Esophagus squamous epithelium (tissue), 5 donors: ENCODE measurements around the gene CNTN1. TPM values are rescaled to one million over a fixed set of nuclear protein-coding genes. Genes with fewer than 3 reads are reported as not detected.

Source experiments
- DNase-seq: peaks from one replicate; lab custom pipeline; 2025; lab: John Stamatoyannopoulos, UW
- H3K27ac ChIP-seq, 4 donors: fragments of 200-600 bp; sonication (generic); one replicate each; pipeline ENCODE4 v1.5.1; 2016 to 2019; ENCODE audit warnings: mild to moderate bottlenecking in 1 of 4
- H3K27me3 ChIP-seq, 4 donors: fragments of 200-600 bp; sonication (generic); 1 replicate in 3 of 4; 2 replicates in 1 of 4; pipeline versions ENCODE4 v1.5.1 to v1.6.0; 2017 to 2021; ENCODE audit warnings: antibody characterized with exemption in 1 of 4
- H3K36me3 ChIP-seq, 3 donors: fragments of 200-600 bp; sonication (generic); one replicate each; pipeline ENCODE4 v1.5.1; 2016 to 2019
- H3K4me1 ChIP-seq, 3 donors: fragments of 200-600 bp; sonication (generic); one replicate each; pipeline ENCODE4 v1.5.1; 2017 to 2019
- H3K4me3 ChIP-seq, 4 donors: fragments of 200-600 bp; sonication (generic); 1 replicate in 3 of 4; 2 replicates in 1 of 4; pipeline ENCODE4 v1.5.1; 2016 to 2019; ENCODE audit warnings: mild to moderate bottlenecking in 2 of 4, moderate library complexity in 1 of 4
- H3K9me3 ChIP-seq, 3 donors: fragments of 200-600 bp; sonication (generic); one replicate each; pipeline ENCODE4 v1.5.1; 2016 to 2019
- CTCF ChIP-seq, 6 experiments: fragments of 450-650 bp in 4 of 6; fragments of 200-600 bp in 2 of 6; sonication (generic) in 2 of 6; IDR thresholded peaks; one replicate each; pipeline ENCODE4 v1.5.1; 2016 to 2019; ENCODE audit warnings: antibody characterized with exemption in 6 of 6, mild to moderate bottlenecking in 4 of 6, moderate library complexity in 4 of 6
- POLR2A ChIP-seq, 4 donors: fragments of 450-650 bp; IDR thresholded peaks; one replicate each; pipeline ENCODE4 v1.6.1; 2017; ENCODE audit warnings: antibody characterized with exemption in 4 of 4, mild to moderate bottlenecking in 4 of 4, moderate library complexity in 3 of 4
- WGBS, 2 donors: methylation state at CpG; one replicate each; pipeline ENCODE4 v1.1.5; 2018; 5-methylcytosine and 5-hydroxymethylcytosine counted together
- intact Hi-C: fragments of 100-400 bp; cut with DNase I; formaldehyde crosslinking; loops from one replicate; pipeline ENCODE4 v1.15.0; 2022
- total RNA-seq, 4 donors: library from RNA; depleted of rRNA; stranded (reverse); fragments of >200 nt; gene quantifications; one replicate each; pipeline ENCODE4 v1.1.0, GENCODE V29; 2016
- donor health status: DM: yes; HTN: yes; CAD: no.

CNTN1 gene
- total RNA-seq, 4 donors from 2014 or later, result 0.83 to 15.7 (median 5.8) TPM

GRCh38 chr12:40693207-40693821 is 1.1 kb downstream of the CNTN1 start:
- Histone ChIP-seq H3K36me3 (no peaks in the 10 kb centered on the region), H3K4me3 (peak overlapping the region; percentile 46 to 72 (median 56)), H3K27ac (no peak overlapping the region), H3K9me3 (no peaks in the 10 kb centered on the region), H3K4me1 (peaks cover 10 to 30% (median 15%) of the 10 kb centered on the region in 3 donors), H3K27me3 (peaks cover 0 to 41% (median 3%) of the 10 kb centered on the region in 4 donors)
- DNase-seq, result no peak
- no peak for TF ChIP-seq CTCF (IDR thresholded peaks at IDR 0.05)
- TF ChIP-seq POLR2A (IDR thresholded peaks at IDR 0.05), result no peak
- intact Hi-C loops, result no loop called here
- WGBS, 2 donors, result 7 to 15% methylated on average over 11 to 15 of the region's 24 CpGs

GRCh38 chr12:40697566-40698259 is 5.5 kb downstream of the CNTN1 start:
- H3K27me3 ChIP-seq, result peaks cover 0 to 22% (median 0%) of the 10 kb centered on the region in 4 donors
- 38 to 66% methylated on average over 5 to 6 of the region's 6 CpGs for WGBS, 2 donors
- H3K36me3 ChIP-seq, result no peaks in the 10 kb centered on the region
- peaks cover 4 to 17% (median 7%) of the 10 kb centered on the region in 3 donors for H3K4me1 ChIP-seq
- no peak overlapping the region for H3K4me3 ChIP-seq
- DNase-seq, result no peak
- no peaks in the 10 kb centered on the region for H3K9me3 ChIP-seq
- TF ChIP-seq POLR2A (IDR thresholded peaks at IDR 0.05), result no peak
- TF ChIP-seq CTCF (IDR thresholded peaks at IDR 0.05), result no peak
- peak overlapping the region in 1 of 4 donors; percentile 5 for H3K27ac ChIP-seq
- intact Hi-C loops, result no loop called here

GRCh38 chr12:40701756-40702155 is 9.5 kb downstream of the CNTN1 start:
- WGBS, 2 donors, result 74 to 78% methylated on average over 4 of the region's 4 CpGs
- intact Hi-C loops, result no loop called here
- Histone ChIP-seq H3K27ac (no peak overlapping the region), H3K36me3 (no peaks in the 10 kb centered on the region), H3K4me1 (peaks cover 0 to 6% (median 0%) of the 10 kb centered on the region in 3 donors), H3K9me3 (no peaks in the 10 kb centered on the region), H3K4me3 (no peak overlapping the region), H3K27me3 (no peaks in the 10 kb centered on the region)
- TF ChIP-seq CTCF (IDR thresholded peaks at IDR 0.05), result no peak
- no peak for TF ChIP-seq POLR2A (IDR thresholded peaks at IDR 0.05)
- no peak for DNase-seq

- intact Hi-C loops, result no loop called here
- H3K9me3 ChIP-seq, result no peaks in the 10 kb centered on the region
- H3K27me3 ChIP-seq, result no peaks in the 10 kb centered on the region
- H3K4me1 ChIP-seq, result no peaks in the 10 kb centered on the region
- TF ChIP-seq POLR2A (IDR thresholded peaks at IDR 0.05), result no peak
- no peak overlapping the region for H3K4me3 ChIP-seq
- DNase-seq, result no peak
- H3K27ac ChIP-seq, result no peak overlapping the region
- H3K36me3 ChIP-seq, result no peaks in the 10 kb centered on the region
Measured at GRCh38 chr12:40711121-40711520, 18.9 kb downstream of the CNTN1 start.

GRCh38 chr12:40714636-40715035 is 22.4 kb downstream of the CNTN1 start:
- Histone ChIP-seq H3K36me3 (no peaks in the 10 kb centered on the region), H3K27ac (no peak overlapping the region), H3K4me1 (no peaks in the 10 kb centered on the region), H3K27me3 (no peaks in the 10 kb centered on the region), H3K9me3 (no peaks in the 10 kb centered on the region), H3K4me3 (no peak overlapping the region)
- TF ChIP-seq CTCF (IDR thresholded peaks at IDR 0.05) (no peak), POLR2A (IDR thresholded peaks at IDR 0.05) (no peak)
- 67 to 69% methylated on average over 1 of the region's 1 CpG for WGBS, 2 donors
- DNase-seq, result no peak
- intact Hi-C loops, result no loop called here
